Measurements from ENCODE around the gene TMEM131L.

- no peak for TF ChIP-seq POLR2AphosphoS5 (IDR thresholded peaks at IDR 0.05; ENCODE audit: low read depth, low read length)
- TF ChIP-seq POLR2A (IDR thresholded peaks at IDR 0.05; ENCODE audit: low read depth, low read length), result no peak
- TF ChIP-seq TAF1 (IDR thresholded peaks at IDR 0.05; ENCODE audit: low read depth, low read length), result no peak
- no peak for TF ChIP-seq SPI1 (IDR thresholded peaks at IDR 0.05; ENCODE audit: low read depth, low read length)
These were observed 47.1 kb upstream of the TMEM131L start for GRCh38 chr4:153419029-153419428.
